HCT116 (cell line): ENCODE measurements around the gene HOXD9. TPM values are rescaled to one million over a fixed set of nuclear protein-coding genes. Genes with fewer than 3 reads are reported as not detected.

ENCODE experiments used
- ATAC-seq: fragments of 200-7000 bp; cut with Tn5 transposase; 2 replicates; pipeline ENCODE4 v1.9.1; 2020; ENCODE audit warnings: mild to moderate bottlenecking, moderate library complexity
- BruUV-seq: library from RNA; stranded (reverse); fragments of 400-500 nt; replicated peaks from 2 replicates; lab custom pipeline; 2021; lab: Mats Ljungman, UMichigan
- CTCF ChIA-PET: fragments of 300-600 bp; sonication (Branson Sonifier 250); formaldehyde crosslinking; loops from one replicate; lab custom pipeline; 2021; ENCODE audit warnings: antibody characterized with exemption; lab: Charles Lee
- POLR2A ChIA-PET: fragments of 300-600, 350-600 bp; sonication (Branson Sonifier 250); formaldehyde crosslinking; loops from one replicate; lab custom pipeline; 2021; ENCODE audit warnings: antibody characterized with exemption; lab: Charles Lee
- RAD21 ChIA-PET, 2 experiments: fragments of 300-600 bp; sonication (Branson Sonifier 250); formaldehyde crosslinking; loops; one replicate each; lab custom pipeline; 2023; ENCODE audit warnings: low total read pairs in 2 of 2; ENCODE audit not compliant: uncharacterized antibody in 2 of 2, unreplicated experiment in 2 of 2, low non-redundant PET in 1 of 2; lab: Charles Lee
- DNase-seq: peaks from one replicate; pipeline ENCODE4 v3.0.0-alpha.2; 2010; ENCODE audit warnings: low read depth, low spot score
- H2AFZ ChIP-seq: fragments of 200-600 bp; shearing (Covaris generic), sonication (generic); 2 replicates; pipeline ENCODE4 v1.6.1; 2017; ENCODE audit warnings: low read depth, mixed run types, mixed read lengths, antibody characterized with exemption, low read length; ENCODE audit not compliant: poor library complexity, severe bottlenecking
- H3K27ac ChIP-seq: 2 replicates; pipeline ENCODE4 v1.5.1; 2012; ENCODE audit warnings: low read depth, low read length
- H3K27me3 ChIP-seq: fragments of 200-600 bp; sonication (generic); 2 replicates; pipeline ENCODE4 v1.6.1; 2016; ENCODE audit warnings: mixed run types, low read length, mixed read lengths; ENCODE audit not compliant: insufficient read depth
- H3K36me3 ChIP-seq, 2 experiments: fragments of 200-500 bp in 1 of 2; fragments of 200-600 bp in 1 of 2; sonication (Bioruptor generic) in 1 of 2; sonication (generic) in 1 of 2; 2 replicates each; pipeline versions ENCODE4 v1.5.1 to v1.6.1; 2014 to 2016; ENCODE audit warnings: low read length in 2 of 2, inconsistent platforms in 1 of 2, mixed read lengths in 1 of 2, mixed run types in 1 of 2; ENCODE audit not compliant: insufficient read depth in 2 of 2, control insufficient read depth in 1 of 2
- H3K4me1 ChIP-seq, 2 experiments: fragments of 200-600 bp in 1 of 2; sonication (generic) in 1 of 2; 2 replicates each; pipeline versions ENCODE4 v1.5.1 to v1.6.1; 2012 to 2017; ENCODE audit warnings: low read length in 2 of 2, inconsistent platforms in 1 of 2, mild to moderate bottlenecking in 1 of 2, mixed read lengths in 1 of 2, mixed run types in 1 of 2, moderate library complexity in 1 of 2; ENCODE audit not compliant: insufficient read depth in 2 of 2, control insufficient read depth in 1 of 2
- H3K4me2 ChIP-seq: fragments of 200-600 bp; sonication (generic); 2 replicates; pipeline ENCODE4 v1.6.1; 2017; ENCODE audit warnings: mixed run types, low read length, mixed read lengths
- H3K4me3 ChIP-seq, 2 experiments: fragments of 200-600 bp in 1 of 2; sonication (generic) in 1 of 2; replicated peaks in 1 of 2; 2 replicates each; pipeline ENCODE4 v1.5.1; 2011 to 2016; ENCODE audit warnings: low read length in 2 of 2, control low read depth in 1 of 2, low read depth in 1 of 2, mild to moderate bottlenecking in 1 of 2, mixed read lengths in 1 of 2, mixed run types in 1 of 2
- H3K79me2 ChIP-seq: fragments of 200-600 bp; sonication (generic); 2 replicates; pipeline ENCODE4 v1.6.1; 2017; ENCODE audit warnings: mild to moderate bottlenecking, mixed run types, low read length, moderate library complexity, mixed read lengths; ENCODE audit not compliant: insufficient read depth
- H3K9ac ChIP-seq: fragments of 200-600 bp; sonication (generic); 2 replicates; pipeline ENCODE4 v1.6.1; 2016; ENCODE audit warnings: low read length, mixed read lengths
- H3K9me2 ChIP-seq: fragments of 200-600 bp; sonication (generic), shearing (Covaris generic); 2 replicates; pipeline ENCODE4 v1.6.1; 2017; ENCODE audit warnings: mixed run types, mild to moderate bottlenecking, moderate library complexity; ENCODE audit not compliant: insufficient read depth
- H3K9me3 ChIP-seq, 2 experiments: fragments of 200-500 bp in 1 of 2; fragments of 200-600 bp in 1 of 2; sonication (Bioruptor generic) in 1 of 2; sonication (generic) in 1 of 2; 2 replicates each; pipeline ENCODE4 v1.6.1; 2014 to 2017; ENCODE audit warnings: low read length in 2 of 2, mixed read lengths in 2 of 2, inconsistent platforms in 1 of 2, low read depth in 1 of 2, mild to moderate bottlenecking in 1 of 2, mixed run types in 1 of 2, moderate library complexity in 1 of 2; ENCODE audit not compliant: control insufficient read depth in 1 of 2, insufficient read depth in 1 of 2
- H4K20me1 ChIP-seq: fragments of 200-600 bp; sonication (generic), shearing (Covaris generic); 2 replicates; pipeline ENCODE4 v1.6.1; 2017; ENCODE audit warnings: mixed run types, mild to moderate bottlenecking, moderate library complexity; ENCODE audit not compliant: insufficient read depth
- CBX3 ChIP-seq: IDR thresholded peaks from 2 replicates; pipeline ENCODE4 v1.6.1; 2012; ENCODE audit warnings: low read depth
- CEBPB ChIP-seq: IDR thresholded peaks from 2 replicates; pipeline ENCODE4 v1.6.1; 2012; ENCODE audit warnings: low read depth
- CTCF ChIP-seq, 3 experiments: fragments of 200-600 bp in 1 of 3; sonication (generic) in 1 of 3; IDR thresholded peaks in 2 of 3; conservative IDR thresholded peaks in 1 of 3; 2 replicates each; pipeline ENCODE4 v1.5.1; 2012 to 2017; ENCODE audit warnings: low read depth in 2 of 3, low read length in 2 of 3, antibody characterized with exemption in 1 of 3, borderline replicate concordance in 1 of 3, control low read depth in 1 of 3, mild to moderate bottlenecking in 1 of 3, mixed read lengths in 1 of 3, mixed run types in 1 of 3, moderate library complexity in 1 of 3; ENCODE audit not compliant: insufficient read depth in 1 of 3
- EGR1 ChIP-seq: IDR thresholded peaks from 2 replicates; pipeline ENCODE4 v1.6.1; 2012; ENCODE audit warnings: low read depth
- ELF1 ChIP-seq: IDR thresholded peaks from 2 replicates; pipeline ENCODE4 v1.6.1; 2012; ENCODE audit warnings: low read depth, borderline replicate concordance
- EZH2 ChIP-seq: fragments of 200-600 bp; sonication (generic); IDR thresholded peaks from 2 replicates; pipeline ENCODE4 v1.6.1; 2017; ENCODE audit warnings: antibody characterized with exemption, mixed run types
- FOSL1 ChIP-seq: IDR thresholded peaks from 2 replicates; pipeline ENCODE4 v1.6.1; 2012; ENCODE audit warnings: low read depth
- JUND ChIP-seq: IDR thresholded peaks from 2 replicates; pipeline ENCODE4 v1.6.1; 2012
- POLR2A ChIP-seq: IDR thresholded peaks from 2 replicates; pipeline ENCODE4 v1.7.0; 2011; ENCODE audit warnings: borderline replicate concordance; ENCODE audit not compliant: insufficient read depth, insufficient read length; ENCODE audit errors: extremely low read depth
- POLR2AphosphoS5 ChIP-seq: IDR thresholded peaks from 2 replicates; pipeline ENCODE4 v1.6.1; 2011; ENCODE audit warnings: mild to moderate bottlenecking, low read depth, low read length, moderate library complexity
- RAD21 ChIP-seq: IDR thresholded peaks from 2 replicates; pipeline ENCODE4 v1.6.1; 2012; ENCODE audit warnings: low read depth, mild to moderate bottlenecking
- SIN3A ChIP-seq: IDR thresholded peaks from 2 replicates; pipeline ENCODE4 v1.6.1; 2012; ENCODE audit warnings: low read depth
- SP1 ChIP-seq: IDR thresholded peaks from 2 replicates; pipeline ENCODE4 v1.6.1; 2012; ENCODE audit warnings: low read depth
- SRF ChIP-seq: IDR thresholded peaks from 2 replicates; pipeline ENCODE4 v1.6.1; 2012; ENCODE audit warnings: low read depth
- TCF7L2 ChIP-seq: IDR thresholded peaks from 2 replicates; pipeline ENCODE4 v1.7.0; 2011; ENCODE audit warnings: borderline replicate concordance, inconsistent platforms; ENCODE audit not compliant: insufficient read depth, insufficient read length; ENCODE audit errors: extremely low read depth
- YY1 ChIP-seq: IDR thresholded peaks from 2 replicates; pipeline ENCODE4 v1.6.1; 2011; ENCODE audit warnings: low read length, low read depth, moderate library complexity, mild to moderate bottlenecking; ENCODE audit not compliant: insufficient replicate concordance; ENCODE audit errors: extremely low read depth
- ZFX ChIP-seq: fragments of 450-650 bp; IDR thresholded peaks from 2 replicates; pipeline ENCODE4 v1.6.1; 2017
- ZNF274 ChIP-seq: fragments of 200-500 bp; sonication (Bioruptor generic); IDR thresholded peaks from 2 replicates; pipeline ENCODE4 v1.6.1; 2014; ENCODE audit warnings: mild to moderate bottlenecking, low read depth, low read length, inconsistent platforms
- intact Hi-C: fragments of 100-400 bp; cut with micrococcal nuclease; formaldehyde crosslinking; loops from 2 replicates; pipeline ENCODE4 v1.10.0; 2022
- total RNA-seq: library from RNA; stranded (reverse); gene quantifications from one replicate; pipeline ENCODE4 v1.2.1, GENCODE V29; 2021; ENCODE audit not compliant: unreplicated experiment
- TF ChIP-seq, protein P1 (sequence below): IDR thresholded peaks from 2 replicates; pipeline ENCODE4 v1.6.1; 2012
- TF ChIP-seq, protein P2 (sequence below): IDR thresholded peaks from 2 replicates; pipeline ENCODE4 v1.6.1; 2011; ENCODE audit warnings: mild to moderate bottlenecking, low read length, moderate library complexity; ENCODE audit not compliant: insufficient replicate concordance; ENCODE audit errors: extremely low read depth

Gene HOXD9
- total RNA-seq, 1 experiment from 2014 or later: not detected

DNA sequence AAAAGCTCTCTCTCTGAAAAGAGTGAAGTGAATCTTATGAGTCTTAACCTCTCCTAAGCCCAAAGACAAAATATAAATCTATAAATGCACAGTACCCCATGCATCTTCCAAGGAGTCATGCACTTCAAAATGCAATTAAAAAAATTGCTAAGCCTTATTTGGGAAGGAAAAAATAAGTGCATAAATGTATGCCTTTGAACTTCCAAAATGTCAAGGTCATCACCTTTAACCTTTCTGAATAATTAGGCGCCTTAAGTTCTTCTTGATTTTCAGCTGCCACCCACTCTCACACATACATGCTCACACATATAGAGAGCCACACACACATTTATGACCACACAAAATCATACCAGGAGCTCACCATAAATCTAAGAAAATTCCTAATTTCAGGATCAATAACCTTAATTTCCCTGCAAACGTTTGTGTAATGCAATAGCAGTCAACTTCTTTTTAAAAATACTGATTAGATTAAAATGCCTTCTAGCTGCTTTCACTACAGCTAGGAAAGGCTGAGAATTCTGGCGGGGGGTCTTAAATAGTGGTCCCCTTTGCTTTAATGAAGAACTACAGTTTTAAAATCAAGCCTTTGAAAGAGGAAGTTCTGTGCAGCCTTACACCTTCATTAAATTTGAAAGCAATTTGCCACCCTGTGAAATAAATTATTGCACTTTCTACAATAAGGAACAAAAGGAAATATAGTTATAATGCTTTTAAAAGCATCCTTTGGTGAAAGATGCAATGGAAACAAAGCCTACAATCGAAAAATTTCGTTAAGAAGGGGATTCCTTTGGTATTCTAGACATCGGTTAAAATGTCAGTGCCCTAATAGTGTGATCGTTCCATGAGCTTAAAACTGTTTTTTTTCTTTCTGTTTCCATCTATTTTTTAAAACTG, 11.9 kb upstream of the HOXD9 start:
- ATAC-seq (no peak), DNase-seq (no peak)
- H3K4me3 ChIP-seq: no peak overlapping the region
- H3K79me2 ChIP-seq: no peaks in the 10 kb centered on the region
- H3K27me3 ChIP-seq: no peaks in the 10 kb centered on the region
- POLR2A ChIA-PET: no interaction called here
- no peaks in the 10 kb centered on the region for H3K9me3 ChIP-seq
- H4K20me1 ChIP-seq: no peaks in the 10 kb centered on the region
- CTCF ChIA-PET: interaction anchor here (0.7 to 2.2 kb wide), 9 partner anchors 9 to 782 kb away, joined by 3 to 11 read pairs (median 7); no protein-coding TSS in a partner anchor
- H3K4me1 ChIP-seq: peaks cover 0 to 18% of the 10 kb centered on the region in 2 experiments; a peak in 1 of 4 replicates
- H3K27ac ChIP-seq: no peak overlapping the region
- no TSS peak for BruUV-seq
- H3K36me3 ChIP-seq: no peaks in the 10 kb centered on the region
- intact Hi-C loops: no loop called here
- RAD21 ChIA-PET: no interaction called here
- H3K4me2 ChIP-seq: peak overlapping the region; percentile 37
- H3K9ac ChIP-seq: no peak overlapping the region
- no peaks in the 10 kb centered on the region for H3K9me2 ChIP-seq
- TF ChIP-seq SRF (no peak), TCF7L2 (no peak), CBX3 (no peak), EZH2 (no peak), CEBPB (no peak), ZFX (no peak), RAD21 (no peak), ELF1 (no peak), SP1 (no peak), YY1 (no peak), POLR2AphosphoS5 (no peak), POLR2A (no peak), EGR1 (no peak), JUND (no peak), ZNF274 (no peak), FOSL1 (no peak), CTCF (IDR thresholded peaks at IDR 0.05 in 2 of 3, conservative IDR thresholded peaks at IDR 0.05 in 1 of 3; ENCODE audit: borderline replicate concordance in 1 of 3, insufficient read depth in 1 of 3, low read depth in 2 of 3, low read length in 2 of 3) (no peak), SIN3A (no peak)
- TF ChIP-seq, protein P1, sequence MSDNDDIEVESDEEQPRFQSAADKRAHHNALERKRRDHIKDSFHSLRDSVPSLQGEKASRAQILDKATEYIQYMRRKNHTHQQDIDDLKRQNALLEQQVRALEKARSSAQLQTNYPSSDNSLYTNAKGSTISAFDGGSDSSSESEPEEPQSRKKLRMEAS: no peak
- TF ChIP-seq, protein P2, sequence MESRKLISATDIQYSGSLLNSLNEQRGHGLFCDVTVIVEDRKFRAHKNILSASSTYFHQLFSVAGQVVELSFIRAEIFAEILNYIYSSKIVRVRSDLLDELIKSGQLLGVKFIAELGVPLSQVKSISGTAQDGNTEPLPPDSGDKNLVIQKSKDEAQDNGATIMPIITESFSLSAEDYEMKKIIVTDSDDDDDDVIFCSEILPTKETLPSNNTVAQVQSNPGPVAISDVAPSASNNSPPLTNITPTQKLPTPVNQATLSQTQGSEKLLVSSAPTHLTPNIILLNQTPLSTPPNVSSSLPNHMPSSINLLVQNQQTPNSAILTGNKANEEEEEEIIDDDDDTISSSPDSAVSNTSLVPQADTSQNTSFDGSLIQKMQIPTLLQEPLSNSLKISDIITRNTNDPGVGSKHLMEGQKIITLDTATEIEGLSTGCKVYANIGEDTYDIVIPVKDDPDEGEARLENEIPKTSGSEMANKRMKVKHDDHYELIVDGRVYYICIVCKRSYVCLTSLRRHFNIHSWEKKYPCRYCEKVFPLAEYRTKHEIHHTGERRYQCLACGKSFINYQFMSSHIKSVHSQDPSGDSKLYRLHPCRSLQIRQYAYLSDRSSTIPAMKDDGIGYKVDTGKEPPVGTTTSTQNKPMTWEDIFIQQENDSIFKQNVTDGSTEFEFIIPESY: no peak
- H2AFZ ChIP-seq: peak overlapping the region; percentile 88
